ENCODE data around the gene HOXA6. TPM values are rescaled to one million over a fixed set of nuclear protein-coding genes. Genes with fewer than 3 reads are reported as not detected.
A peak's percentile ranks its signal among the peaks of the same experiment; 100 is the strongest.

Gene HOXA6
- not detected for total RNA-seq

DNA sequence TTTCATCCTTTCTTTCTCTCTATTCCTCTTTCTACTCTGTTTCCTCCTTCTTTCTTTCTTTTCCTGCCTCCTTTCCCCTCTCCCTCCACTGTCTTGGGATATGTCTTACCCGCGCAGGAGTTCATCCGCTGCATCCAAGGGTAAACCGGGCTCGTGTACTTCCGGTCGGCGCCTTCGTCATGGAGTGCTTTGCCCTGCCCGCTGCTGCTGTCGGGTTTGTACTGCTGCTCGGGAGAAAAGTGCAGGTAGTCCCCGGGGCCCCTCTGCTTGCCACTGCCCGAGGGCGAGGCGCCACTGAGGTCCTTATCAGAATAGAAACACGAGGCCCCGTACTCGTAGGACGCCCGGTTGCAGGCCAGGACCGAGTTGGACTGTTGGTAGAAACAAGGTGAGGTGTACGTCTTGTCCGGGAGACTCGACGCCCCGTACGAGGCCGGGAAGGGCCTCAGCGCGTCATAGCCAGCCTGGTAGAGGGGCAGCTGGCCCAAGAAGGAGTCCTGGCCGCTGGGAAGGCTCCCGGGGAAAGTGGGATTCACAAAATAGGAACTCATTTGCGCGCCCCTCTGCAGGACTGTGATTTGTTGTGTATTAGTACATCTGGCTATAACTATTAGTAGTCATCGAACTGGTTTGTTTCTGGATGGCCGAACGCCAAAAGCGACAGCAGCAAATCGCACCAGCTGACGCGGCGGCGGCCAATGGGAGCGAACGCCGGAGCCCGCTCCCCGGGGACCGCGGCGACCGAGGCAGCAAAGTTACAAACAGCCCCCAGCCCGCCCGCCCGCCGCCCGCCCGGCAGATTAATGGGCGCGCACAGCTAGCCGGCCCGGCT lies at the start of gene HOXA6:
Gene HOXA6 (minus strand): TSS at position 576 of the 832 bp plus-strand sequence. CDS start 25 bp downstream, at position 551.
- DNase-seq (ENCODE audit: low spot score in 2 of 2) (no peak), FAIRE-seq (no peak)

- DNase-seq (ENCODE audit: low spot score in 2 of 2) (peak; percentile 74 to 77), FAIRE-seq (peak; percentile 50)
These were observed 48.8 kb upstream of the HOXA6 start for GRCh38 chr7:27196287-27196767.

- no peak for FAIRE-seq
- DNase-seq (ENCODE audit: low spot score in 2 of 2), result no peak
These were observed 47.3 kb upstream of the HOXA6 start for GRCh38 chr7:27194686-27195379.

DNA sequence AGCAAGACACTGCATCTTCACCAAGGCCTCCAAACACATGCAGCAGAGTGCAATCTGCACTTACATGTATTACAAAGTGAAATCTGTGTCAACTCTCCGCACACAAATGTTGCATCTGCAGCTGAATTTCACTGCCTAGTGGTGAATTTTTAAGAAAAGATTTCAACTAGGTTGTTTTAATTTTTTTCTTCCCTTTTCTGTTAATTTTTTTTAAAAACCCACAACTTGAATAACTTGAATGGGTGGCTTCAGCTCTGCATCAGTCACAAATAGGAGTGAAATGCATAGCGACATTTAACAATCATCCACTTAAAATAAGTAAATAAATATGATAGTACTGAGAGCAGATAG lies 46.4 kb upstream of the HOXA6 start:
- no peak for FAIRE-seq
- no peak for DNase-seq (ENCODE audit: low spot score in 2 of 2)

GRCh38 chr7:27193335-27194001 lies 45.9 kb upstream of the HOXA6 start:
- DNase-seq (ENCODE audit: low spot score in 2 of 2), result no peak
- FAIRE-seq, result no peak

GRCh38 chr7:27192546-27193334 lies 45.2 kb upstream of the HOXA6 start:
- FAIRE-seq (no peak), DNase-seq (ENCODE audit: low spot score in 2 of 2) (no peak)

- FAIRE-seq (no peak), DNase-seq (ENCODE audit: low spot score in 2 of 2) (no peak)
These were observed 44.4 kb upstream of the HOXA6 start for GRCh38 chr7:27191833-27192545.

GRCh38 chr7:27191161-27191731 lies 43.7 kb upstream of the HOXA6 start:
- FAIRE-seq, result no peak
- DNase-seq (ENCODE audit: low spot score in 2 of 2), result no peak

DNA sequence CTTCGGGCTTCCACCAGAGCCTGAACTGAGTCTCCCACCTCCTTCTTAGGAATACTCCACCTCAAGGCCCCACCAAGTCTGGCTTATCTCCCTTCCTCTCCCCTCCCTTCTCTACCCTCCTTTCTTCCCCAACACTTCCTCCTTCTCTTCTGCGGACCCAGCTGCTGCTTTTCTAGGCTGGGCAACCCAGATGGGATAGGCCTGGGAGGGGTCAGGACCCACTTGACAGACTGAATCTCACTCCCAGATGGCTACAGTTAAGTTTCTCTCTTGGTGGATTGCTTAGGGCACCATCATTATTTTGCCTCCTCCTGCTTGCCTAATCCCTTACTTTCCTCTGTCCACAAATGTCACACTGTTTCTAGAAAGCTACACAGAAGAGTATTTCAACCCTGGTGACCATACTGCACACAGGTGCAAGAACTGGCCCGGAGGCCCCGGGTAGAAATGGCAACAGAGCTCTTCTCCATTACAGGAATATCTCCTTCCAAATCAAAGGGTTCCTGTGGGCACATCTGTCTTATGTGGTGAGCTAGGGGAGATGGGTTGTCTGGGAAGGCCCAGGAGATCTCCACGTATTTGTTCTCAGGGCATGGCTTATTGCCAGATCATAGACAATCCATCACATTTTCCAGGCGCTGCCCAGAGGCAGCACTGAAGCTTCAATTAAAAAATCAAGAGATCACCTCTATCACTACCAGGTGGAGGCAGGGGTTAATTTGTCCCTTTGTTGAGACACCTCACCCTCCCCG lies 42.6 kb upstream of the HOXA6 start:
- FAIRE-seq (no peak), DNase-seq (ENCODE audit: low spot score in 2 of 2) (no peak)

DNA sequence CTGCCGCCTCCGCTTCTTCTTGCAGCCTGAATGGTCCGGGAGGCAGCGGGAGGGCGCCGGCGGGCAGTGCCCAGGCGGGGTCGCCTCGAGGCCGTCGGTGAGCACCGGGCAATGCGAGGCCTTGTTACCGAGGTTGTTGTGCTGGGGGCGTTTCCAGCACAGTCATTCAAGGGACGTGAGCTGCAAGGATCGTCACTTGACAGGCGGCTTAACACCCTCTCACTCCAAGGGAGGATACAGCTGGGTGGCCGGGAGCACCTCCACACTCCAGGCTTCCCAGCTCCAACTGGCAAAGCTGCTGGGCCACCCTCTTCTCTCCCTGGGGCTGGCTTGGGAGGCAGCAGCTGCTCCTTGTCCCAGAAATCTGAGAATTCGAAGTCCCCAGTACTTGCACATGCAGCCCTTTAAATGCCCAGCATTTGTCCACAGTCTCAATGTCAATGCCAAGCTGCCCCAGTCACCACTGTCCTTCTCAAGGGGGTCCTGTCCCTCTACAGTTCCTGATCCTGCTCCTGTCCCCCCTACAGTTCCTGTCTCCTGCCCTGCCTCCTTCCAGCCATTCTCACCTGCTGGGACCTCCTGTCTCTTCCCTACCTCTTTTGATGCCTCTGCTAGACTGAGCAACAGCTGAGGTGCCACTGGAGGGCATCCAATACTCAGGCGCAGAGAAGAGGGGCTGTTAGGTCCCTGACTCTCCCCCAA lies 41.9 kb upstream of the HOXA6 start:
- DNase-seq (ENCODE audit: low spot score in 2 of 2) (no peak), FAIRE-seq (no peak)

DNA sequence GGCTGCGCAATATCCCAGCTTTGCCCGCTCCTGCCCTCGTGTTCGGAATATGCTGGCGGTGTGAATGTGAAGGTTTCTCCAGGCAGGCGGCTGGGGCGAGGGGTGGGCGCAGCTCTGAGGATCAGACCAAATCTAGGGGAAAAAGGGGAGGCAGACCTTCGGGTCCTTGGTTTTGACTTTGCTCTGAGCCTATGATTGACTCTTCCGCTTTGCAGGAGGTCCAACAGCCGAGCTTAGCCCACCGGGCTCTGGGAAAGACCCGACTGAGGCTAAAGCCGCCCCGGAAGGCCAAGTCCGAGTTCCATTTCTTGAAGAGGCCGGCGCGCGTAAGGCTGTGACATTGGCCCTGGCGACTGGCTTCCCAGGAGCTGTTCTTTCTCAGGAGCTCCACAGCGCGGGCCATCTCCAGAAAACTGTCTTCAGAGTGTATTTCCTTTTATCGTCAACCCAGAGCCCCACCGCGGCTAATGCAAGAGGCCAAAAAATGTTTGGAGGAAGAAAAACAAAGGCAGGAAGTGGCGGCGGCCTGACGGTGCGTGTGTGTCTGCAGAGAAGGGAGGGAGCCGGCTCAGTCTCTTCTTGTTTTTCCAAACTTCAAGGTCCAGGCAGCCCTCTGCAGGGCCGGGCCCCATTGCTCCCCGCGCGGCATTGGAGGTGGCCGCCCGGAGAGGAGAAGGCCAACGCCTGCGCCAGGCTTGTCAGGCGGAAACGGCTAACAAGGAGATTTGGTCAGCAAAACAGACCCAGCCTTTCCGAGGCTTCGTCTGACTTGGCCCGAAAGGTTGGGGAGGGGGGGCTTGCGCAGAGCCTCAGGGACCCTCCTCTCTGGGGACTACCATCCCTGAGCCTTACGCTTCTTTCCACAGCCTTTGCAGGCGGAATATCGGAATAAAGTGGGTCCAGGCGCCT lies 41.1 kb upstream of the HOXA6 start:
- DNase-seq (ENCODE audit: low spot score in 2 of 2), result no peak
- no peak for FAIRE-seq

DNA sequence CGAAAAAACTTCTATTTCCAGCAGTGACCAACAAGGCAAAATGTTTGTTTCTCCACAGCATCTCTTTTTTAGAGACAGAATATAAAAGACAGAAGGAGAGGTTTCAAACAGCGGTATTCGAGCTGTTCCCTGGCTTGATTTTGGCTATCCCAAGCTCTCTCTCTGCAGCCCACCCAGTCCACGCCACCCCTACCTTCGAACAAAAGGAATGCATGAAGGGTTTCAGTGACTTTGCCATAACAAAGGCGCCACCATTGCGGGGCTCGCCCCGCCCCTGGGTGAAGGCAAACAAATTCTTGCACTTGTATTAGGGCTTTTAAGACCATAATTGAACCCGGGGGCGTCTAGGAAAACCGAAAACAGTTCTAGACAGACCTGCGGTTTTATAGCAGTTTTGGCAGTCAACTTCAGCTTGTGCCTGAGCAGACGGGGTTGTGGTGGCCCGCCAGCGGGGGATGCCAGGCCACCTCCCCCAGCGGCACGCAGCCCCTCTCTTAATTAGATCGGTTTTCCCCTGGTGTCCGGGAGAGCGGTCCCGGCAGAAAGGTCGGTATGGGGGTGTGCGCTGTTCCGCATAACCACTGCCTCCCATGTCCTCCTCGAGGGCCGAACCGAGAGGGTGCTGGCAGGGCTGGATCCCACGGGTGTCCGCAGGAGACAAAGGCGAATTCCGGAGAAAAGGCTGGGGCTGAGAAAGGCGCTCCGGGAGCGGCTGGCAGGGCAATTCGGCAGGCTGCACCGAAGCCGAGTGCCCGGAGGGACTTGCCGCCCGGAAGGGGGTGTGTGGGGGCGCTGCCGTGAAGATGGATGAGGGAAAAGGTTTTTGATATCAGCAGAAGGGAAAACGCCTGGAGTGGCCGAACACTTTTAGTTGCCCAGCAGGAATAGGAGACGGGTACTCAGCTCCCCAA lies 40.2 kb upstream of the HOXA6 start:
- DNase-seq (ENCODE audit: low spot score in 2 of 2), result no peak
- no peak for FAIRE-seq

GRCh38 chr7:27186668-27187474 lies 39.3 kb upstream of the HOXA6 start:
- DNase-seq (ENCODE audit: low spot score in 2 of 2) (no peak), FAIRE-seq (no peak)

GRCh38 chr7:27185854-27186667 lies 38.5 kb upstream of the HOXA6 start:
- DNase-seq (ENCODE audit: low spot score in 2 of 2) (no peak), FAIRE-seq (no peak)

Measured in frontal cortex (tissue), 4 donors.